Measurements from ENCODE around the gene APOE.
"Not testable (repeated sequence)": the region's sequence is repeated elsewhere in the genome, so short reads cannot be mapped to it uniquely, and the experiment has no call there.

The APOE gene

GRCh38 chr19:44912854-44913253 is 7.3 kb downstream of the APOE start:
- no peak for FAIRE-seq

- not testable (repeated sequence) for FAIRE-seq
Observed at GRCh38 chr19:44913512-44914432, 8.2 kb downstream of the APOE start.

GRCh38 chr19:44914433-44915206 is 9.0 kb downstream of the APOE start, which contains the start of gene APOC1:
Gene APOC1, plus strand, starts transcription at chr19:44914608. Its CDS starts 284 bp downstream, at chr19:44914892.
- not testable (repeated sequence) for FAIRE-seq

- FAIRE-seq = no peak
Observed at GRCh38 chr19:44924243-44924725, 18.7 kb downstream of the APOE start.

GRCh38 chr19:44925114-44925891 is 19.7 kb downstream of the APOE start:
- FAIRE-seq = no peak

- FAIRE-seq = not testable (repeated sequence)
Observed at GRCh38 chr19:44926245-44927077, 20.9 kb downstream of the APOE start.

- no peak for FAIRE-seq
Observed at GRCh38 chr19:44927746-44928145, 22.1 kb downstream of the APOE start.

GRCh38 chr19:44930088-44930487 is 24.5 kb downstream of the APOE start:
- no peak for FAIRE-seq

GRCh38 chr19:44931541-44931940 is 25.9 kb downstream of the APOE start:
- FAIRE-seq = no peak

- no peak for FAIRE-seq
Observed at GRCh38 chr19:44939668-44940067, 34.1 kb downstream of the APOE start.

- FAIRE-seq = no peak
Observed at GRCh38 chr19:44942067-44942571, 36.5 kb downstream of the APOE start, which contains the start of gene APOC4. Gene APOC4, plus strand, starts transcription at chr19:44942237. Its CDS starts 41 bp downstream, at chr19:44942278.

- FAIRE-seq = no peak
Observed at GRCh38 chr19:44943801-44944249, 38.2 kb downstream of the APOE start.

- FAIRE-seq = no peak
Observed at GRCh38 chr19:44947041-44947581, 41.5 kb downstream of the APOE start.

GRCh38 chr19:44948237-44948636 is 42.6 kb downstream of the APOE start:
- no peak for FAIRE-seq

GRCh38 chr19:44948763-44949374 is 43.3 kb downstream of the APOE start:
- FAIRE-seq = no peak

GRCh38 chr19:44949550-44949949 is 44.0 kb downstream of the APOE start:
- FAIRE-seq = no peak

GRCh38 chr19:44951179-44952159 is 45.9 kb downstream of the APOE start:
- no peak for FAIRE-seq

GRCh38 chr19:44954278-44954648 is 48.7 kb downstream of the APOE start:
- no peak for FAIRE-seq

All from endometrium (tissue), 2 donors.